HepG2 (cell line): ENCODE data around the gene C5orf34. TPM values are rescaled to one million over a fixed set of nuclear protein-coding genes. Genes with fewer than 3 reads are reported as not detected.

Experiments used
- AHDC1 ChIP-seq: sonication (generic); formaldehyde crosslinking; IDR thresholded peaks from 2 replicates; pipeline ENCODE4 v1.5.1; 2020; ENCODE audit warnings: mild to moderate bottlenecking, missing genetic modification reagents, borderline replicate concordance
- AHR ChIP-seq: IDR thresholded peaks from 2 replicates; pipeline ENCODE4 v1.6.1; 2018; ENCODE audit warnings: missing genetic modification reagents, missing compliant biosample characterization
- CHD2 ChIP-seq: IDR thresholded peaks from 2 replicates; pipeline ENCODE4 v1.6.1; 2011; ENCODE audit warnings: low read depth, low read length, improper control_type of control experiment
- FLYWCH1 ChIP-seq: sonication (generic); formaldehyde crosslinking; IDR thresholded peaks from 2 replicates; pipeline ENCODE4 v1.8.1; 2023; ENCODE audit warnings: mild to moderate bottlenecking, missing genetic modification reagents
- FOXJ3 ChIP-seq: sonication (generic); formaldehyde crosslinking; IDR thresholded peaks from 2 replicates; pipeline ENCODE4 v1.4.0; 2020; ENCODE audit warnings: missing genetic modification reagents, mild to moderate bottlenecking, borderline replicate concordance
- GMEB1 ChIP-seq: sonication (generic); formaldehyde crosslinking; IDR thresholded peaks from 2 replicates; pipeline ENCODE4 v1.5.1; 2020; ENCODE audit warnings: missing genetic modification reagents, mild to moderate bottlenecking, borderline replicate concordance
- HDAC1 ChIP-seq: sonication (generic); formaldehyde crosslinking; IDR thresholded peaks from 2 replicates; pipeline ENCODE4 v1.5.1; 2020; ENCODE audit warnings: mild to moderate bottlenecking, missing genetic modification reagents
- HMGXB4 ChIP-seq, 2 experiments: sonication (generic) in 1 of 2; formaldehyde crosslinking in 1 of 2; IDR thresholded peaks; 2 replicates each; pipeline versions ENCODE4 v1.4.0 to v1.6.1; 2018 to 2020; ENCODE audit warnings: missing genetic modification reagents in 2 of 2, borderline replicate concordance in 1 of 2, low read depth in 1 of 2, mild to moderate bottlenecking in 1 of 2, missing biosample characterization in 1 of 2
- IKZF1 ChIP-seq: fragments of 450-650 bp; IDR thresholded peaks from 2 replicates; pipeline ENCODE4 v1.7.1; 2016
- NRL ChIP-seq: sonication (generic); formaldehyde crosslinking; IDR thresholded peaks from 2 replicates; pipeline ENCODE4 v1.5.0; 2020; ENCODE audit warnings: missing genetic modification reagents, mild to moderate bottlenecking, moderate library complexity, borderline replicate concordance
- PHF8 ChIP-seq: sonication (generic); formaldehyde crosslinking; IDR thresholded peaks from 2 replicates; pipeline ENCODE4 v1.5.0; 2020; ENCODE audit warnings: missing genetic modification reagents
- TEAD2 ChIP-seq: sonication (generic); formaldehyde crosslinking; IDR thresholded peaks from 2 replicates; pipeline ENCODE4 v1.9.0; 2021; ENCODE audit warnings: missing genetic modification reagents
- THAP9 ChIP-seq: sonication (generic); formaldehyde crosslinking; IDR thresholded peaks from 2 replicates; pipeline ENCODE4; 2020; ENCODE audit warnings: missing genetic modification reagents, mild to moderate bottlenecking, borderline replicate concordance
- ZFY ChIP-seq: sonication (generic); formaldehyde crosslinking; IDR thresholded peaks from 2 replicates; pipeline ENCODE4 v1.4.0; 2020; ENCODE audit warnings: missing genetic modification reagents
- ZNF709 ChIP-seq: sonication (generic); formaldehyde crosslinking; IDR thresholded peaks from 2 replicates; pipeline ENCODE4 v1.5.0; 2020; ENCODE audit warnings: mild to moderate bottlenecking, missing genetic modification reagents
- ZNF781 ChIP-seq: sonication (generic); formaldehyde crosslinking; IDR thresholded peaks from 2 replicates; pipeline ENCODE4 v1.5.1; 2020; ENCODE audit warnings: borderline replicate concordance, mild to moderate bottlenecking, missing genetic modification reagents; ENCODE audit errors: not compliant biosample characterization
- polyA plus RNA-seq, 8 experiments: library from polyadenylated mRNA; depleted of rRNA in 3 of 8; stranded (reverse) in 7 of 8; unstranded in 1 of 8; fragments of >200 nt; fragmentation: Illumina TruSeq in 4 of 8; extraction: Trizol in 4 of 8; gene quantifications; 2 replicates each; pipeline versions ENCODE4 v1.2.1 to v1.2.3, GENCODE V29; 2011 to 2016; ENCODE audit warnings: low read depth in 4 of 8, missing spikeins in 1 of 8, mixed read lengths in 1 of 8; ENCODE audit not compliant: insufficient read depth in 1 of 8
- total RNA-seq, 5 experiments: library from RNA; depleted of rRNA; stranded (reverse); fragments of >200 nt; fragmentation: Illumina TruSeq; extraction: Trizol; gene quantifications; 2 replicates each; pipeline ENCODE4 v1.2.3, GENCODE V29; 2016; ENCODE audit warnings: low read depth in 1 of 5

Gene C5orf34
- total and polyA plus RNA-seq, 2 of the 13 experiments (the other 11 are each of a cell fraction or from before 2014, with no cell fraction given) = 3.2 to 6.4 TPM

GRCh38 chr5:43514816-43515677 lies at the start of gene C5orf34 (continued):
- TF ChIP-seq AHDC1 (CRISPR knock-in tag) = peak; percentile 38; the same call in 1 of the 2 replicates
- no peak for TF ChIP-seq FOXJ3 (CRISPR knock-in tag)
- TF ChIP-seq IKZF1 = no peak
- TF ChIP-seq HDAC1 = peak; percentile 87
- peak; percentile 69 for TF ChIP-seq GMEB1 (CRISPR knock-in tag)
- TF ChIP-seq ZFY (CRISPR knock-in tag) = peak; percentile 65; the same call in 1 of the 2 replicates
- TF ChIP-seq HMGXB4 (CRISPR knock-in tag; IDR thresholded peaks at IDR 0.05; ENCODE audit: borderline replicate concordance in 1 of 2, low read depth in 1 of 2) = peak in 1 of 2 experiments; percentile 78; a peak in 3 of 4 replicates
- TF ChIP-seq TEAD2 = no peak
- 0 out of 2 replicates have a peak, but pooled peaks have one; percentile 37 for TF ChIP-seq CHD2
- no peak for TF ChIP-seq AHR
- TF ChIP-seq THAP9 (CRISPR knock-in tag) = peak; percentile 78; the same call in 1 of the 2 replicates
- no peak for TF ChIP-seq NRL (CRISPR knock-in tag)
- no peak for TF ChIP-seq ZNF781 (CRISPR knock-in tag)
- 0 out of 2 replicates have a peak, but pooled peaks have one; percentile 37 for TF ChIP-seq FLYWCH1 (CRISPR knock-in tag)
- peak; percentile 69 for TF ChIP-seq PHF8 (CRISPR knock-in tag)
- no peak for TF ChIP-seq ZNF709
